NB4 (cell line): ENCODE data around the gene SSH2.

Experiments used
- POLR2A ChIP-seq: IDR thresholded peaks from 2 replicates; pipeline ENCODE4 v1.6.1; 2011; ENCODE audit warnings: mild to moderate bottlenecking; ENCODE audit not compliant: insufficient read length; ENCODE audit errors: extremely low read depth
- TF ChIP-seq, protein P1 (sequence below): IDR thresholded peaks from one replicate; pipeline ENCODE4 v1.5.1; 2012; ENCODE audit warnings: low read depth, low read length

DNA sequence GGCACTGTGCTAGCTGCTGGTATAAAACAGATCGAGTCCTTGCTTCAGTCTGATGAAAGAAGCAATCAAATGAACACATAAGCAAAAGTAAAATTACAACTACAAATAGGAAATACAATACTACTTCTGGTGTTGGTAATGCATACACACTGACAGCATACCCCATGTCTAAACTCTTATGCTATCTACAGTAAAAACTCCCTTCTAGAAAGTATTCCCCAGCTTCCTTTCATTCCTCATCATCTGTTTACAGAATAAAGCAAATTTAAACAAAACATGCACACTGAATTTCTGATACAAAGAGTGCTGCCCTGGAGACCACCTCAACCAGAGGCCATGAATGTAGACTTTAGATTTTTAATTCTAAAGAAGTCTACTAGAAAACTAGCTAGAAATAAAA is 109.6 kb downstream of the SSH2 start:
- TF ChIP-seq, protein P1, sequence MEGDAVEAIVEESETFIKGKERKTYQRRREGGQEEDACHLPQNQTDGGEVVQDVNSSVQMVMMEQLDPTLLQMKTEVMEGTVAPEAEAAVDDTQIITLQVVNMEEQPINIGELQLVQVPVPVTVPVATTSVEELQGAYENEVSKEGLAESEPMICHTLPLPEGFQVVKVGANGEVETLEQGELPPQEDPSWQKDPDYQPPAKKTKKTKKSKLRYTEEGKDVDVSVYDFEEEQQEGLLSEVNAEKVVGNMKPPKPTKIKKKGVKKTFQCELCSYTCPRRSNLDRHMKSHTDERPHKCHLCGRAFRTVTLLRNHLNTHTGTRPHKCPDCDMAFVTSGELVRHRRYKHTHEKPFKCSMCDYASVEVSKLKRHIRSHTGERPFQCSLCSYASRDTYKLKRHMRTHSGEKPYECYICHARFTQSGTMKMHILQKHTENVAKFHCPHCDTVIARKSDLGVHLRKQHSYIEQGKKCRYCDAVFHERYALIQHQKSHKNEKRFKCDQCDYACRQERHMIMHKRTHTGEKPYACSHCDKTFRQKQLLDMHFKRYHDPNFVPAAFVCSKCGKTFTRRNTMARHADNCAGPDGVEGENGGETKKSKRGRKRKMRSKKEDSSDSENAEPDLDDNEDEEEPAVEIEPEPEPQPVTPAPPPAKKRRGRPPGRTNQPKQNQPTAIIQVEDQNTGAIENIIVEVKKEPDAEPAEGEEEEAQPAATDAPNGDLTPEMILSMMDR, result no peak
- TF ChIP-seq POLR2A, result no peak
